DND-41 (cell line): ENCODE data around the gene CCDC6.

ENCODE experiments used
- EZH2 ChIP-seq: IDR thresholded peaks from 3 replicates; pipeline ENCODE4 v1.6.1; 2012; ENCODE audit warnings: borderline replicate concordance, low read depth, mild to moderate bottlenecking, moderate library complexity, low read length, inconsistent platforms; ENCODE audit not compliant: severe bottlenecking
- TF ChIP-seq, protein P1 (sequence below): IDR thresholded peaks from 2 replicates; pipeline ENCODE4 v1.5.1; 2012; ENCODE audit warnings: borderline replicate concordance, low read length, moderate library complexity, mild to moderate bottlenecking; ENCODE audit not compliant: poor library complexity, severe bottlenecking; ENCODE audit errors: extremely low read depth

DNA sequence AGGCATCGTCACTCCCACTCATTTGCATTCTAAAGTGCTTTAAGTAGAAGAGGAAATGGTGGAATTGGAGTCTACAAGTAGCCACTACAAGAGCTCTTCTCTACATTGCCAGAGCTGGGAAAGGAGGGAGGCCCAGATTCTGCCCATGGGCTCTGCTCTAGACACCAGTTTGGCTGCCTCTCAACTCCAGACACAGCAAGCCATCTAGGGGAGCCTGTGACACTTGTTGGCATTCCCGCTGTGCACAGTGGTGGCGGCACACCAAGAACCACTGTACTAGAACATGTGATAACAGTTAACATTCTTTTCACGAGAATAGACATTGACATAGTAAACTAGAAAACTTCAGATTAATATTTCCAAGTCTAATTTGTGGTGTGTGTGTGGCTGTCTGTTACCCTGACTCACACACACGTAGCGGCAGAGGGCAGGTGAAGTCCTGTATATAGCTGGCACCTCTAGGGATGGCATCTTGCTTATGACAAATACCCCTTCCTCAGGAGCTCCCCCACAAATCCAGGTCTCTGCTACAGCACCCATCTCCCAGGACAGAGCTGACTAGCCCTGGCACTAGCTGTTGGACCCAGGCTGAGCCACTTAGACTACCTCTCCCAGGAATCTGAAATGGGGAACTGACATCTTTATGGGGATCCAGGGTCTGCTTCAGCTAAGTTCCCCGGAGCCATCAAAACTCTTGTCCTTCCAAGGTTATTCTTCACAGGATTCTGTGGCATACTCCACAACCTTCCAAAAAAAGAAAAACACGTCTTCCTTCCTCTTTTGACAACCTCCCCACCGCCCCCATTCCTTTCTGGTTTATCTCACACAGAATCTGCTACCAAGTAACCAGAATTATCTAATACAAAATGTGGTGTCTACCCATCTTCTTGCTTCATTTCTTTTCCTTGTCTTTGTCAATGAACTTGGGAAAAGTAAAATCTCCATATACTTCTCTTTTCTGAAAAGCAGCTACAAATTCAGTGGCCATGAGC lies 98.4 kb downstream of the CCDC6 start:
- TF ChIP-seq, protein P1, sequence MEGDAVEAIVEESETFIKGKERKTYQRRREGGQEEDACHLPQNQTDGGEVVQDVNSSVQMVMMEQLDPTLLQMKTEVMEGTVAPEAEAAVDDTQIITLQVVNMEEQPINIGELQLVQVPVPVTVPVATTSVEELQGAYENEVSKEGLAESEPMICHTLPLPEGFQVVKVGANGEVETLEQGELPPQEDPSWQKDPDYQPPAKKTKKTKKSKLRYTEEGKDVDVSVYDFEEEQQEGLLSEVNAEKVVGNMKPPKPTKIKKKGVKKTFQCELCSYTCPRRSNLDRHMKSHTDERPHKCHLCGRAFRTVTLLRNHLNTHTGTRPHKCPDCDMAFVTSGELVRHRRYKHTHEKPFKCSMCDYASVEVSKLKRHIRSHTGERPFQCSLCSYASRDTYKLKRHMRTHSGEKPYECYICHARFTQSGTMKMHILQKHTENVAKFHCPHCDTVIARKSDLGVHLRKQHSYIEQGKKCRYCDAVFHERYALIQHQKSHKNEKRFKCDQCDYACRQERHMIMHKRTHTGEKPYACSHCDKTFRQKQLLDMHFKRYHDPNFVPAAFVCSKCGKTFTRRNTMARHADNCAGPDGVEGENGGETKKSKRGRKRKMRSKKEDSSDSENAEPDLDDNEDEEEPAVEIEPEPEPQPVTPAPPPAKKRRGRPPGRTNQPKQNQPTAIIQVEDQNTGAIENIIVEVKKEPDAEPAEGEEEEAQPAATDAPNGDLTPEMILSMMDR, result no peak
- no peak for TF ChIP-seq EZH2
